Measurements from ENCODE around the gene FBXO2. TPM values are rescaled to one million over a fixed set of nuclear protein-coding genes. Genes with fewer than 3 reads are reported as not detected.

Gene FBXO2
- total and polyA plus RNA-seq, 9 of the 15 experiments (the other 6 are each of a cell fraction or from before 2014, with no cell fraction given) = 0.04 to 1.9 (median 0.27) TPM

- no peak for TF ChIP-seq ATF4 (CRISPR knock-in tag; IDR thresholded peaks at IDR 0.05)
- TF ChIP-seq RUNX1 (IDR thresholded peaks at IDR 0.05; ENCODE audit: low read depth) = no peak
- TF ChIP-seq ZBTB11 (CRISPR knock-in tag; IDR thresholded peaks at IDR 0.05) = no peak
- no peak for TF ChIP-seq ZNF655 (CRISPR knock-in tag; IDR thresholded peaks at IDR 0.05)
- no peak for TF ChIP-seq SMARCE1 (IDR thresholded peaks at IDR 0.05)
- TF ChIP-seq SNIP1 (IDR thresholded peaks at IDR 0.05; ENCODE audit: low read depth) = no peak
- TF ChIP-seq ZNF3 (CRISPR knock-in tag; IDR thresholded peaks at IDR 0.05) = no peak
- no peak for TF ChIP-seq PHF21A (IDR thresholded peaks at IDR 0.05; ENCODE audit: borderline replicate concordance, low read depth)
- TF ChIP-seq RHOXF2B (CRISPR knock-in tag; conservative IDR thresholded peaks at IDR 0.05) = no peak
- no peak for TF ChIP-seq RFX5 (IDR thresholded peaks at IDR 0.05; ENCODE audit: low read depth, low read length)
- no peak for TF ChIP-seq ZNF707 (CRISPR knock-in tag; conservative IDR thresholded peaks at IDR 0.05)
- no peak for TF ChIP-seq ZSCAN32 (CRISPR knock-in tag; IDR thresholded peaks at IDR 0.05)
- TF ChIP-seq TCF3 (CRISPR knock-in tag; IDR thresholded peaks at IDR 0.05) = peak; percentile 31; the same call in 1 of the 2 replicates
- TF ChIP-seq RBM34 (IDR thresholded peaks at IDR 0.05; ENCODE audit: borderline replicate concordance, insufficient read depth, low read length) = no peak
- TF ChIP-seq ZNF277 (CRISPR knock-in tag; IDR thresholded peaks at IDR 0.05; ENCODE audit: borderline replicate concordance) = no peak
- no peak for TF ChIP-seq RAD51 (IDR thresholded peaks at IDR 0.05; ENCODE audit: borderline replicate concordance, low read depth)
- no peak for TF ChIP-seq PHB (CRISPR knock-in tag; IDR thresholded peaks at IDR 0.05)
- TF ChIP-seq GABPB1 (CRISPR knock-in tag; IDR thresholded peaks at IDR 0.05) = peak; percentile 62; the same call in 1 of the 2 replicates
- no peak for TF ChIP-seq SRSF9 (IDR thresholded peaks at IDR 0.05; ENCODE audit: borderline replicate concordance, low read depth, low read length)
- no peak for TF ChIP-seq ZNF57 (CRISPR knock-in tag; IDR thresholded peaks at IDR 0.05)
- TF ChIP-seq CXXC5 (CRISPR knock-in tag; IDR thresholded peaks at IDR 0.05) = peak; percentile 79
- no peak for TF ChIP-seq POLR2A (conservative IDR thresholded peaks at IDR 0.05)
These were observed 3.8 kb downstream of the FBXO2 start (continued) for GRCh38 chr1:11650331-11650991.

Measured in K562 (cell line).